ENCODE results near the gene PBX4.
"Not testable (repeated sequence)": the region's sequence is repeated elsewhere in the genome, so short reads cannot be mapped to it uniquely, and the experiment has no call there.

Gene PBX4

DNA sequence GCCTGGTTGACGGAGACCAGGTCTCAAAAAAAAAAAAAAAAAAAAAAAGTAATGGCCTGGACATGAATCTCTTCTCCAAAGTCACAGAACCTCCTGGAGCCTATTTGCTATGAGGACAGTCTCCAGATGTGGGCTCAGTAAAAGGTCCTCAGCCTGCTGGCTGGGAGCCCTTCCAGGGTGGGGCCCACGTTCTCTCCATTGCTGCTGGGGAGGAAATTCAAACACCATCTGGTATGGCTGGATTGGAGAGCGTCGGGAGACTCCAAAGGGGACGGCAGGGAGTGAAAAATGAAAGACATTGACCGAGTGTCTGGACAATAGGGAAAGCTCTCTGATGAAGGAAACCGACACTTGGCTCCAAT is 1.3 kb upstream of the PBX4 start:
- H3K27me3 ChIP-seq (replicated peaks; ENCODE audit: control insufficient read depth, insufficient read depth, low read length) = no peaks in the 10 kb centered on the region
- no peaks in the 10 kb centered on the region for H3K9me3 ChIP-seq (ENCODE audit: control insufficient read depth, low read length)
- H3K4me3 ChIP-seq (ENCODE audit: low read length) = no peak overlapping the region
- H3K9ac ChIP-seq (ENCODE audit: low read length) = no peak overlapping the region
- DNase-seq (ENCODE audit: low read depth) = no peak
- peaks cover 4% of the 10 kb centered on the region for H3K4me1 ChIP-seq (ENCODE audit: control insufficient read depth, insufficient read depth, low read length)
- no peaks in the 10 kb centered on the region for H3K36me3 ChIP-seq (ENCODE audit: control insufficient read depth, insufficient read depth, low read length, severe bottlenecking)

DNA sequence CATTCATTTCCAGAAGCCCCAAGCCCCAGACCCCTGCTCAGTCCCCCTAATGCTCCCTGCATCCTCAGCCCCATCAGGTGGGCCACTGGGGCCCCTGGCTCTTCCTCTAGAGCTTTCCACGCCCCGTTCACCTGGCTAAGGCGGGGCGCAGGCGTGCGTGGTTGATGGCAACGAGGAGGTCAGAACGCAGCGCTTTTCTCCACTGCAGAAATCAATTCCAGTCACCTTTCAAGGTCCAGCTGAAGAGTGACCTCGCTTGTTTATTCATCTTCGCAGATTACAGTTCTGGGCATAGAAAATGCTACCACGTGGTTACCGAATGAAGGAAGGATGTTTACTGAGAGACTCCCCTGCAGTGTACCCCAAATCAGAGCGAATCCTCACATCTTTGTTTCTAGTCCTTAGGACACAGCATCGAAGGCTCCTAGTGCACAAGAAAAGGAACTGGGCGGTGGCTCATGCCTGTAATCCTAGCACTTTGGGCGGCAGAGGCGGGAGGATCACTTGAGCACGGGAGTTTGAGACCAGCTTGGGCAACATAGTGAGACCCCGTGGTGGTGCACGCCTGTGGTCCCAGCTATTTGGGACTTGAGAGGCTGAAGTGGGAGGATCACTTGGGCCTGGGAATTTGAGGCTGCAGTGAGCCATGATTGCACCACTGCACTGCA is 828 bp upstream of the PBX4 start:
- Histone ChIP-seq H3K9me3 (ENCODE audit: control insufficient read depth, low read length) (no peaks in the 10 kb centered on the region), H3K4me1 (ENCODE audit: control insufficient read depth, insufficient read depth, low read length) (peaks cover 4% of the 10 kb centered on the region), H3K9ac (ENCODE audit: low read length) (no peak overlapping the region), H3K36me3 (ENCODE audit: control insufficient read depth, insufficient read depth, low read length, severe bottlenecking) (no peaks in the 10 kb centered on the region), H3K4me3 (ENCODE audit: low read length) (peak overlapping the region; percentile 62), H3K27me3 (replicated peaks; ENCODE audit: control insufficient read depth, insufficient read depth, low read length) (no peaks in the 10 kb centered on the region)
- no peak for DNase-seq (ENCODE audit: low read depth)

DNA sequence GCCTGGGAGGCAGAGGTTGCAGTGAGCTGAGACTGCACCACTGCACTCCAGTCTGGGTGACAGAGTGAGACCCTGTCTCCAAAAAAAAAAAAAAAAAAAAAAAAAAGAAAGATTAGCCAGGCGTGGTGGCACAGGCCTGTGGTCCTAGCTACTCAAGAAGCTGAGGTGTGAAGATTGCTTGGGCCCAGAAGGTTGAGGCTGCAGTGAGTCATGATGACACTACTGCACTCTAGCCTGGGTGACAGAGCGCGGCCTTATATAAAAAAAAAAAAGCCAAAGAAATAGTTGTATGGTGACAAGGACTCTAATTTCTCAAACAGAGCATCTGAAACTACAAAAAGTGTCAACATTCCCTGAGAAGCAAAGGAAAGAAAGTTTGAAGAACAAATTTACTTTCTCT is 3.4 kb downstream of the PBX4 start:
- Histone ChIP-seq H3K4me1 (ENCODE audit: control insufficient read depth, insufficient read depth, low read length) (peaks cover 11% of the 10 kb centered on the region), H3K36me3 (ENCODE audit: control insufficient read depth, insufficient read depth, low read length, severe bottlenecking) (no peaks in the 10 kb centered on the region), H3K9ac (ENCODE audit: low read length) (no peak overlapping the region), H3K9me3 (ENCODE audit: control insufficient read depth, low read length) (no peaks in the 10 kb centered on the region), H3K4me3 (ENCODE audit: low read length) (no peak overlapping the region), H3K27me3 (replicated peaks; ENCODE audit: control insufficient read depth, insufficient read depth, low read length) (no peaks in the 10 kb centered on the region)
- no peak for DNase-seq (ENCODE audit: low read depth)

DNA sequence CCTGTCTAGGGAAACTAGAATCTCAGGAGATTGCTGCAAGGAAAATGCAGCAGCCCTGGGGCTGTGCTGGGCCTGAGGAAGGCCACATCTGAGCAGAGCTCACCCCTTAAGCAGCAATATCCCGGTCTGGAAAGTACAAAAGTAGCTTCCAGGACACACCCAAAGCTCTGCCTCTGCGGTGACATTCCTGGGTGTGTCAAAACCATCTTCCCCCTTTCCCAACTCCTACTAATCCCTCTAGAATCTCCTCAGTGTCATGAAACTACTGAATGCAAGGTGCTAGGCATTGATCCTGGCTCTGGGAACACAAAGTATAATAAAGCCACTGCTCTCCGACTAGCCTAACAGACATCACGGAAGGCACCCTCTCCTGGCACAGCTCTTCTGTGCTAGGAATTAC is 5.0 kb downstream of the PBX4 start:
- H3K9me3 ChIP-seq (ENCODE audit: control insufficient read depth, low read length) = no peaks in the 10 kb centered on the region
- H3K4me3 ChIP-seq (ENCODE audit: low read length) = no peak overlapping the region
- H3K27me3 ChIP-seq (replicated peaks; ENCODE audit: control insufficient read depth, insufficient read depth, low read length) = no peaks in the 10 kb centered on the region
- DNase-seq (ENCODE audit: low read depth) = peak; percentile 38
- H3K9ac ChIP-seq (ENCODE audit: low read length) = no peak overlapping the region
- H3K36me3 ChIP-seq (ENCODE audit: control insufficient read depth, insufficient read depth, low read length, severe bottlenecking) = no peaks in the 10 kb centered on the region
- H3K4me1 ChIP-seq (ENCODE audit: control insufficient read depth, insufficient read depth, low read length) = peaks cover 11% of the 10 kb centered on the region

DNA sequence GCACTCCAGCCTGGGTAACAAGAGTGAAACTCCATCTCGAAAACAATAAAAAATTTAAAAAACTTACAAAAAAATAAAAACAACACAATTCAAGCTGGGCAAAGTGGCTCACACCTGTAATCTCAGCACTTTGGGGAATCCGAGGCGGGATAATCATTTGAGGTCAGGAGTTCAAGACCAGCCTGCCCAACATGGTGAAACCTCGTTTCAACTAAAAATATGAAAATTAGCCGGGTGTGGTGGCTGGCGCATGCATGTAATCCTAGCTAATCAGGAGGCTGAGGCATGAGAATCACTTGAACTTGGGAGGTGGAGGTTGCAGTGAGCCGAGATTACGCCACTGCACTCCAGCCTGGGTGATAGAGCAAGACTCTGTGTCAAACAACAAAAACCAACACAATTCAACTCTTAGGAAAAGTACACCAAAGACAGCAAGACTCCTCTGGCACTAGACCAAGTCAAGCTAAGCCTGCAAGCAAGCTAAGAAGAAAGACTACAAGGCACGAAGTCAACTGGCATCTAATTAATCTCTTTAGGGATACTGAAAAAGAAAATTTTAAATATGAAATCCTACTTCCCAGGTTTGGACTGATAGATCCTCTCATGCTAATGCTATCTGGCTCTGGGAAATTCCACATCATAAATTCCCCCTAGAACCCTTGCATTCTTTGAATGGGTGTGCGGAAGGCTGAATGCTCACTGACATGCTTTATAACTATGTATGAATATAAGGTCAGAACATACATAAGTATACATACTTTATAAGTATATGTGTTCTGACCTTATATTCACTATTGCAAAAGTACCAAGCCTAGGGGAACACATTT is 7.9 kb downstream of the PBX4 start:
- Histone ChIP-seq H3K9me3 (ENCODE audit: control insufficient read depth, low read length) (no peaks in the 10 kb centered on the region), H3K4me3 (ENCODE audit: low read length) (no peak overlapping the region), H3K9ac (ENCODE audit: low read length) (no peak overlapping the region), H3K27me3 (replicated peaks; ENCODE audit: control insufficient read depth, insufficient read depth, low read length) (no peaks in the 10 kb centered on the region), H3K36me3 (ENCODE audit: control insufficient read depth, insufficient read depth, low read length, severe bottlenecking) (no peaks in the 10 kb centered on the region), H3K4me1 (ENCODE audit: control insufficient read depth, insufficient read depth, low read length) (peaks cover 7% of the 10 kb centered on the region)
- DNase-seq (ENCODE audit: low read depth) = no peak

DNA sequence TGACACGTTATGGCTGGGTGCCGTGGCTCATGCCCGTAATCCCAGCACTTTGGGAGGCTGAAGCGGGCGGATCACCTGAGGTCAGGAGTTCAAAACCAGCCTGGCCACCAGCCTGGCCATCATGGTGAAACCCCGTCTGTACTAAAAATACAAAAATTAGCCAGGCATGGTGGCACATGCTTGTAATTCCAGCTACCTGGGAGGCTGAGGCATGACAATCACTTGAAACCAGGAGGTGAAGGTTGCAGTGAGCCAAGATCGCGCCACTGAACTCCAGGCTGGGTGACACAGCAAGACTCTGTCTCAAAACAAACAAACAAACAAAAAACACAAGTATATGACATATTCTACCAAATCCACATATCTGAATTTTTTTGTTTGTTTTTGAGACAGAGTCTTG is 11.8 kb downstream of the PBX4 start:
- not testable (repeated sequence) for H3K4me1 ChIP-seq (ENCODE audit: control insufficient read depth, insufficient read depth, low read length); H3K4me3 ChIP-seq (ENCODE audit: low read length); DNase-seq (ENCODE audit: low read depth); H3K9ac ChIP-seq (ENCODE audit: low read length); H3K36me3 ChIP-seq (ENCODE audit: control insufficient read depth, insufficient read depth, low read length, severe bottlenecking); H3K27me3 ChIP-seq (replicated peaks; ENCODE audit: control insufficient read depth, insufficient read depth, low read length); H3K9me3 ChIP-seq (ENCODE audit: control insufficient read depth, low read length)

DNA sequence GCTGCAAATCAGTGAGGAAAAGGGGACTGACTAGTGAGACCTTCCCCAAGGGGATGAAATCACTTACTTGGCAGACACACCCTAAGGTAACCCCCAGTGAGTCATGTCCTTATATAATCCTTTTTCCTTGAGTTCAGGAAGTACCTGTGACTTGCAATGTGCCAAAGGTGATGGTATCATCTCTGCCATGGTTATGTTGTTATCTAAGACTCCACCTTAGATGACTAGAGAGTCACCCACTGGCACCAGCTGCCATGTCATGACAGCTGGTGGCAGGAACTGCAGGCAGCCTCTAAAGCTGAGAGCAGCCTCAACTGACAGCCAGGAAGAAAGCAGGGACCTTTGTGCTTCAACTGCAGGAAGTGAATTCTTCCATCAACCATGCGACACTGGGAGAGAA is 12.5 kb downstream of the PBX4 start:
- Histone ChIP-seq H3K4me3 (ENCODE audit: low read length) (no peak overlapping the region), H3K9ac (ENCODE audit: low read length) (no peak overlapping the region), H3K4me1 (ENCODE audit: control insufficient read depth, insufficient read depth, low read length) (no peaks in the 10 kb centered on the region), H3K27me3 (replicated peaks; ENCODE audit: control insufficient read depth, insufficient read depth, low read length) (no peaks in the 10 kb centered on the region), H3K9me3 (ENCODE audit: control insufficient read depth, low read length) (no peaks in the 10 kb centered on the region), H3K36me3 (ENCODE audit: control insufficient read depth, insufficient read depth, low read length, severe bottlenecking) (no peaks in the 10 kb centered on the region)
- no peak for DNase-seq (ENCODE audit: low read depth)

DNA sequence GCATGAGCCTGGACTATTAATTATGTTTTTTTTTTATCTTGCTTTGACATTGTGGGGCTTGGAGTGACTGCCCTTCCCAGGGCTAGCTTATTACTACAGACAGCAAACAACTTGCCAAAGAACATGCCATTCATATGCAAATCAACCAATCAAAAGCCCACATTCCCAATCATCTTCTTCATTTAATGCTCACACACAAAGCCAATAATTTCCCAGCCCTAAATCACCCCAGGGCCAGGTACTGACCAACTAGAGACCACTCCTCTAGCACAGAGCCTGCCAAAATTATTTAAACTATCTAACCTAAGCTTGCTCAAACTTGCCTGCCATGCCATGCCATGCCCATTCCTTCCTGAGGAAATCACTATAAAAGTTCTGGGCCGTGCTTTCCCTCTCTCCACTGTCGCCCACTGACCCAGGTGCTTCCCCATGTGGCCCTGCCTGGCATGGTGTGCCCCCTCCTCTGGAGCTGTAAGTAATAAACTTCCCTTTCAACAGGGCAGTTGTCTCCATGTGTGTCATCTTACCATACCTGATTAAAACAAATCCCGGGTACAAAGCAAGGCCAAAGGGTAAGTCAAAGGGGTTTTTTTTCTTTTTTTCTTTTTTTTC is 15.7 kb downstream of the PBX4 start:
- H3K27me3 ChIP-seq (replicated peaks; ENCODE audit: control insufficient read depth, insufficient read depth, low read length) = no peaks in the 10 kb centered on the region
- H3K4me3 ChIP-seq (ENCODE audit: low read length) = no peak overlapping the region
- no peaks in the 10 kb centered on the region for H3K4me1 ChIP-seq (ENCODE audit: control insufficient read depth, insufficient read depth, low read length)
- no peak for DNase-seq (ENCODE audit: low read depth)
- H3K36me3 ChIP-seq (ENCODE audit: control insufficient read depth, insufficient read depth, low read length, severe bottlenecking) = no peaks in the 10 kb centered on the region
- H3K9ac ChIP-seq (ENCODE audit: low read length) = no peak overlapping the region
- H3K9me3 ChIP-seq (ENCODE audit: control insufficient read depth, low read length) = no peaks in the 10 kb centered on the region

DNA sequence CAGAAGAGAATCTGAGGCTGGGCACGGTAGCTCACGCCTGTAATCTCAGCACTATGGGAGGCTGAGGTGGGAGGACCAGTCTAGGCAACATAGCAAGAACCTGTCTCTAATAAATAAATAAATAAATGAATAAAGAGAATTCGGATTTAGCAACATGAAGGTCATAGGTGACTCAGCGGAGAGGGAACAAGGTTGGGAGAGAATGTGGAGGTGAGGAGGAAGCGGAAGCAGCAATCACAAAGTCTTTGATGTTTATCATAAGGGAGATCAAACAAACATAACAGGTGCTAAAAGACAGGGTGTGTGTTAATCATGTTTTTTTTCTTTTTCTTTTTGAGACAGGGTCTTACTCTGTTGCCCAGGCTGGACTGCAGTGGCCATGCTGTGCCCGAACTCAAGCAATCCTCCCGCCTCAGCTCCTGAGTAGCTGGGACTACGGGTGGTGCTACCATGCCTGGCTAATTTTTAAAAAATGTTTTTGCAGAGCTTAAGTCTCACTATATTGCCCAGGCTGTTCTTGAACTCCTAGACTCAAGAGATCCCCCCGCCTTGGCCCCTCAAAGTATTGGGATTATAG is 16.3 kb downstream of the PBX4 start:
- Histone ChIP-seq H3K9ac (ENCODE audit: low read length) (no peak overlapping the region), H3K9me3 (ENCODE audit: control insufficient read depth, low read length) (no peaks in the 10 kb centered on the region), H3K27me3 (replicated peaks; ENCODE audit: control insufficient read depth, insufficient read depth, low read length) (no peaks in the 10 kb centered on the region), H3K36me3 (ENCODE audit: control insufficient read depth, insufficient read depth, low read length, severe bottlenecking) (no peaks in the 10 kb centered on the region), H3K4me3 (ENCODE audit: low read length) (no peak overlapping the region), H3K4me1 (ENCODE audit: control insufficient read depth, insufficient read depth, low read length) (peaks cover 4% of the 10 kb centered on the region)
- no peak for DNase-seq (ENCODE audit: low read depth)

DNA sequence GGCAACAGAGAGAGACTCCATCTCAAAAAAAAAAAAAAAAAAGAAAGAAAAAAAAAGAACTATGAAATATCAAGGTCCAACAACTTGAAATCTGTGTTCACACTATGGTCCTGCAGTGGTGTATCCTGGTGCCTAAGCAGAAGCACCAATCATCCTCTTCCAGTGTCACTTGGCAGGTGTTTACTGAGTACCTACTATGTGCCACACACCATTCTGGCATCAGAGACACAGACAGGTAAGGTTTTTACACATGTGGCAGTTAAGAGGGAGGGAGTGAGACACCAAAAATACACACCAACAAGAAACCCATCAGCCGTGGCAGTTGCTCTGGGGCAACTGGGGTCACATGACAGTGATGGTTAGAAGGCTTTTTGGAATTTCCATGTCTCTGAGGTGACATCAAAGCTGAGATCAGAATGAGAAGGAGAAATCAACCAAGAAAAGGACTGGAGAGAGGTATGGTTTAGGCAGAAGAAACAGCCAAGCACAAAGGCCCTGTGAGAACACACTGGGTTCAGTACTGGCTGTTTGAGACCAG is 17.6 kb downstream of the PBX4 start:
- H3K4me3 ChIP-seq (ENCODE audit: low read length) = no peak overlapping the region
- no peaks in the 10 kb centered on the region for H3K36me3 ChIP-seq (ENCODE audit: control insufficient read depth, insufficient read depth, low read length, severe bottlenecking)

DNA sequence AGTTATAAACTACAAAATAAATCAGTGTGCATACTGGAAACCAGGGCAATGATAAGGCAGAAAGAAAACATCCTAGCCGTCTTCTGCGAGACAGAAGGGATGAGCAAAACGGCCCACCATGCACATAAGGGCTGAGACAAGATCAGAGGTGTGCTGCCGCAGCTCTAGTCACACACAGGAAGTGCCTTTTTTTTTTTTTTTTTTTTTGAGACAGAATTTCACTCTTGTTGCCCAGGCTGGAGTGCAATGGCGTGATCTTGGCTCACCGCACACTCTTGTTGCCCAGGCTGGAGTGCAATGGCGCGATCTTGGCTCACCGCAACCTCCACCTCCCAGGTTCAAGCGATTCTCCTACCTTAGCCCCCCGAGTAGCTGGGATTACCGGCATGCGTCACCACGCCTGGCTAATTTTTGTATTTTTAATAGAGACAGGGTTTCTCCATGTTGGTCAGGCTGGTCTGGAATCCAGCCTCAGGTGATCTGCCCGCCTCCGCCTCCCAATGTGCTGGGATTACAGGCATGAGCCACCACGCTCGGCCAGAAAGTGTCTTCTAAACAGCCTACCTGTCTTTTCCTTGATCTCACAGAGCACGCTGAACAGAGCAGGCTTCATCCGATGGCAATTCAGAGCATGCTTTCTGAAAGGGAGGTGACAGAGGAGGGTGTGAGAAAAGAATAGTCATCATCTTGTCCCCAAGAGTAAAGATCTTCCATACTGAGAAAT is 19.6 kb downstream of the PBX4 start:
- H3K9ac ChIP-seq (ENCODE audit: low read length); H3K27me3 ChIP-seq (replicated peaks; ENCODE audit: control insufficient read depth, insufficient read depth, low read length); H3K36me3 ChIP-seq (ENCODE audit: control insufficient read depth, insufficient read depth, low read length, severe bottlenecking); H3K9me3 ChIP-seq (ENCODE audit: control insufficient read depth, low read length); H3K4me3 ChIP-seq (ENCODE audit: low read length); DNase-seq (ENCODE audit: low read depth): not testable (repeated sequence)
- H3K4me1 ChIP-seq (ENCODE audit: control insufficient read depth, insufficient read depth, low read length) = peaks cover 32% of the 10 kb centered on the region

More for the DNA sequence above, 17.6 kb downstream of the PBX4 start:
- Histone ChIP-seq H3K9me3 (ENCODE audit: control insufficient read depth, low read length) (no peaks in the 10 kb centered on the region), H3K9ac (ENCODE audit: low read length) (no peak overlapping the region), H3K27me3 (replicated peaks; ENCODE audit: control insufficient read depth, insufficient read depth, low read length) (no peaks in the 10 kb centered on the region), H3K4me1 (ENCODE audit: control insufficient read depth, insufficient read depth, low read length) (peaks cover 16% of the 10 kb centered on the region)
- DNase-seq (ENCODE audit: low read depth) = no peak
